NCI-H510A (cell line): ENCODE measurements around the gene SLC25A12.
"Not testable (repeated sequence)": the region's sequence is repeated elsewhere in the genome, so short reads cannot be mapped to it uniquely, and the experiment has no call there.

Source experiments
- DNase-seq: peaks from one replicate; lab custom pipeline; 2025; lab: John Stamatoyannopoulos, UW

Gene SLC25A12

DNA sequence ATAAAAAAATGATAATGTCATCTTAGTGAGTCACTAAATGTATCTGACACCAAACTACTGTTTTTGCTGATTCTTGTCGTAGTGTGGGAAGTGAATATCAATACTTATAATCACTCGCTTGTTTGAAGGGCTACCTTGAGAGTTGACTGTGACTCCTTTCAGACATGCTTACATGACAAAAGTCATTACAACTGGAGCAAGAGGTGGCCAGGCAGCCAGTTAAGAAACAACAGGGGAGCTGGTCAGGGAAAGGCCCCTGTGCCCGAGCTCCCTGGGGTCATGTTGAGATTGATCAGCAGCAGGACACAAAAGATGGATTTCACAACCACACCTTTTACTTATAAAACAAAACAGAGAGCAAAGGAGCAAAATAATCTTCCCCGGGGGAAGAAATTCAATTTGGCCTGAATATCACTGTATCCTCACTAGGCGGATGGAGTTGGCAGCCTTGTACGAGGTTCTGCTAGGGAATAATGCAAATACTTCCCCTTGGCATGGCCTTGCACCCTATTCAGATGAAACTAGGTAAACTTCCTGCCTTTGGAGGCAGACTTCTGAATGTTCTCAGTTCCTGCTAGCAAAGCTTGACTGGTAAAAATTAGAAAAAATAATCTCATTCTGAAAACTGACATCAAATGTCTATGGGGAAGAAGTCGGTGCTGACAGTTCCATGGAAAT is 105.6 kb downstream of the SLC25A12 start:
- no peak for DNase-seq

DNA sequence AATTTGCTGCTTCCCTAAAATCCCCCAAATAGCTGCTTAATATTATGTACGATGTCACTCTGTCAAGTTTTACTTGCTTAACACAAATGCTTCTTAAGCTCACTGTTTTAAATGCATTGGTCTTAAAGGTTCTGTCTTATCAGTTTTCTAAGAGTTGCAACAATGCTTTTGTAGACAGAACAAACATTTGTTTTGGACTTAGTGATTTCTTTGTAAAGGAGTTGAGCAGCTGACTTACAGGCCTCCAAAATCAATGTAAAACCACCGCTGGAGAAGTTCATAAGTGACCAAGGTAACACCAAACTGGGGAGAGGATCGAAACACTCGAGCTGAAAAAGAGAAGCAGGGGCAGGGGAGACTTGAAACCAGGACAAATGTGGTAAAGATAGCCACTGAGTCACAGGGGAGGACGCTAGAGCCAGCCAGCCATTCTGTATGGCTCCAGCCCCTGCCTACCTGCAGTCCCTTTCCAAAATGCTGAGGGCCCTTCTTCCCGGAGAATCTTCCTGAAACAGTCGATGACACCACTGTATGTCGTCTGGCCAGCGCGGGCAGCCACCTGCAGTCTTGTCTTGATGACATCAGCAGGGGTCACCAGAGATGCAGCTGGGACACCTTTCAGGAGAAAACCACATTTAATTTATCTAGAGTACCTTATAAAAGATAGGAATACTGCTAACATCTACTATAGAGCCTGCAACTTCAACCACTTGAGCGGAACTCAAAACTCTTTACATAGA is 106.5 kb downstream of the SLC25A12 start:
- DNase-seq: no peak

- no peak for DNase-seq
Observed at GRCh38 chr2:171785450-171785849, 108.6 kb downstream of the SLC25A12 start.

- DNase-seq: no peak
Observed at GRCh38 chr2:171778515-171778914, 115.5 kb downstream of the SLC25A12 start.

DNA sequence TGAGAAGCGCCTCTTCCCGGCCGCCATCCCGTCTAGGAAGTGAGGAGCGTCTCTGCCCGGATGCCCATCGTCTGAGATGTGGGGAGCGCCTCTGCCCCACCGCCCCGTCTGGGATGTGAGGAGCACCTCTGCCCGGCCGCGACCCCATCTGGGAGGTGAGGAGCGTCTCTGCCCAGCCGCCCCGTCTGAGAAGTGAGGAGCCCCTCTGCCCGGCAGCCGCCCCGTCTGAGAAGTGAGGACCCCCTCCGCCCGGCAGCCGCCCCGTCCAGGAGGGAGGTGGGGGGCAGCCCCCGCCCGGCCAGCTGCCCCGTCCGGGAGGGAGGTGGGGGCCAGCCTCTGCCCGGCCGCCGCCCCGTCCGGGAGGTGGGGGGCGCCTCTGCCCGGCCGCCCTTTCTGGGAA is 119.5 kb downstream of the SLC25A12 start:
- DNase-seq: not testable (repeated sequence)

DNA sequence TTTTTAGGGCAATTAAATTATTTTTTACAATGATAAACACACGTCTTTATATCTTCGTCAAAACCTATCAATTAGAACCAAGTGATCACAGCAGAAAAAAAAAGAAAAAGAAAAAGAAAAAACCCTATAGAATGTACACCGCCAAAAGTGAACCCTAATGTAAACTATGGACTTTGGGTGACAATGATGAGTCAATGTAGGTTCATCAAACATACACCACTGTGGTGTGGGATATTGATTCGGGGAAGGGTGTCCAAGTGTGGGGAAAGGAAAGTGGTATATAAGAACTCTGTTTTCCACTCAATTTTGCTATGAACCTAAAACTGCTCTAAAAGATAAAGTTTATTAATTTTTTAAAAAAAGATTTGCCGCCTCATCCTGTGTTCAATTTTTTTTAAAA is 121.7 kb downstream of the SLC25A12 start:
- no peak for DNase-seq

- DNase-seq: no peak
Observed at GRCh38 chr2:171771463-171771862, 122.6 kb downstream of the SLC25A12 start.

DNA sequence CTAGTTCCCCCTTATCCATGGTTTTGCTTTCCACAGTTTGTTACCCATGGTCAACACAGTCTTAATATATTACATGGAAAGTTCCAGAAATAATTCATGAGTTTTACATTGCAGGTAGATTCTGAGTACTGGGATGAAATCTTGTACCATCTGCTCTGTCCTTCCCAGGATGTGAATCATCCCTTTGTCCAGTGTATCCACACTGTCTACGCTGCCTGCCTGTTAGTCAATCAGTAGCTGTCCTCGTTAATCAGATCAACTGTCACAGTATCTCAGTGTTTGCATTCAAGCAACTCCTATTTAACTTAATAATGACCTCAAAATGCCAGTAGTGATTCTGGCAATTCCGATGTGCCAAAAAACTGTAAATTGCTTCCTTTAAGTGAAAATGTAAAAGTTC is 130.4 kb downstream of the SLC25A12 start:
- DNase-seq: no peak

- no peak for DNase-seq
Observed at GRCh38 chr2:171762879-171763573, 131.0 kb downstream of the SLC25A12 start.

DNA sequence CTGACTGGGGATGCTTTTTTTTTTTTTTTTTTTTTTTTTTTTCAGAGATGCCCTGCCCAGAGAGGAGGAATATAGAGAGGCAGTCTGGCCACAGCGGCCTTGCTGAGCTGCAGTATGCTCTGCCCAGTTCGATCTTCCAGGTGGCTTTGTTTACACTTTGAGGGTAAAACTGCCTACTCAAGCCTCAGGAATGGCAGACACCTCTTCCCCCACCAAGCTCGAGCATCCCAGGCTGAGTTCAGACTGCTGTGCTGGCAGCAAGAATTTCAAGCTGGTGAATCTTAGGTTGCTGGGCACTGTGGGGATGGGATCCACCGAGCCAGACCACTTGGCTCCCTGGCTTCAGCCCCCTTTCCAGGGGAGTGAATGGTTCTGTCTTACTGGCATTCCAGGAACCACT is 132.9 kb downstream of the SLC25A12 start:
- not testable (repeated sequence) for DNase-seq

- DNase-seq: not testable (repeated sequence)
Observed at GRCh38 chr2:171758762-171759161, 135.3 kb downstream of the SLC25A12 start.

DNA sequence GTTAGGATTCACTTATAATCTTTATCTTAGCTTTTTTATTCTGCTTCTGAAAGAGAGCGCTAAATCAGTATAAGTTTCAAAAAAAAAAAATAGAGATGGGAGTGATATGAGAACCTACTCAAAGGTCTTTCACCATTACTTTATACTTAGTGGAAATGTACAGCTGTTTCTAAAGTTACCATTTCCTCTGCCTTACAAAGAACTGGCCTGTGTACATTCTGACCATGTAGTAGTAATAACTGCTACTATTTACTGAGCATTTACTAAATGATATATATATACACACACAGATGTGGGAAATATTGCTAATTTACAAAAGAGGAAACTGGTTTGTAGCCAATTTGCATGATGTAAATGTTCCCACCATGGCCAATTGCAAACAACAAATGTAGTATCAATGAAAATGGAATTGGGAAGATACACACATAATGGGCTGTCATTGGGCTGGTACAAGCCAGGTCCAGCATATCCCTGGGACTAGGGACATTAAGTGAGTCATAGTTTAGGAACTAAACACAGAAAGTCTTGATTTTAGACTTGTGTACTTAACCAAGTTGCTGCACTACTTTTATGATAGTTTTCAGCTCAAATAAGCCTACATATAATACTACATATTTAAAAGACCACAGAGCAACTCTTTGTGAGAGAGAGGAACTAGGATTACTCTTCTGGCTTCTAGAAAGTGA is 139.6 kb downstream of the SLC25A12 start:
- DNase-seq: no peak

GRCh38 chr2:171747371-171747770 is 146.7 kb downstream of the SLC25A12 start:
- no peak for DNase-seq

GRCh38 chr2:171745806-171746205 is 148.2 kb downstream of the SLC25A12 start:
- DNase-seq: no peak

DNA sequence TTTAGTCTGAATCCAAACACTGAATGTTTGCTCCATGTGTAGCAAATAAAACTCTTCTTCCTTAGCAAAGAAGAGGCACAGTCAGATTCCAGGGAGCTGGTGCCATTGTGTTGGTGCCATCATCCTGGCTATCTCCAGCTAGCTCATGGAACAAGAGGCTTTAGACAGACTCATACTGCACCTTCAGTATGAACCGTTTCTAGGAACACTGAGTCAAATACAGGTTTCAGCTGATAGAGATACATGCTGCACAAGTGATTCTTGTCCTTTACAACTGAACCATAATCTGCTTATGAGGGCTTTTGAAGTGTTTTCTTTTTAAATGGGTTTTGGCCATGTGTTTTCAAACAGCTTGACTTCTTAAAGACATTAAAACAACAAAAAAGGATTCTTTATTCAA is 148.9 kb downstream of the SLC25A12 start:
- DNase-seq: no peak

GRCh38 chr2:171742760-171743159 is 151.3 kb downstream of the SLC25A12 start:
- DNase-seq: no peak

- no peak for DNase-seq
Observed at GRCh38 chr2:171741189-171741588, 152.9 kb downstream of the SLC25A12 start.

DNA sequence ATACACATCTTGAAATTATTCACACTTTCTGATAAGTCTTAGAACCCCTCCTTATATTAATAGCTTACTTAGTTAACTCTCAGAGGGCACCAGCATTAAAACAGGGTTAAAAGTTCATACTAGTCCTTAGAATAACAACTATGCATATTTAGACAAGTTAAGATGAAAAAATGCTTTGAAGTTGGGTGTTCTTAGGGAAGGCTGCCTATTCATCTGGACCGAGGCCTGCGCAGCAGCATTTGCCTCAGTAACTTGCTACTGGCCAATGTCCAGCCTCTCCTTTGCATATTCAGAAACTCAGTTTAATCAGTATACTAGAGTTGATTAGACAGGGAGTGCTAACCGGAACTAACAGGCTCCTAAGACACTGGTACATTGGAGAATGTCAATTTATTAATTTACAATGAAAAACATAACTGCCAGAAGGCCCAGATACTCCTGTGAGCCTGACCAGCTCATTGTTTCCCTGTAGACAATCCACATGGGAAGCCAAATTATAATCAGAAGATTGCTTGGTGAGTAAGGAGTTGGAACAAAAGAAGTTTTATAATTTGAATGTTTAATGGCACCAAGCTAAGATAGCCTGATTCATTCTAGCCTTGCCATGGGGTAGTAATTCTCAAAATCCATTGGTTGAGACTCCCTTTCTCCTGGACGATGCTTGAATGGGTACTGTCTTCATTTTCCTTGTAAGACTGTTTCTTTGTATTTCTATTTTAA is 157.9 kb downstream of the SLC25A12 start:
- DNase-seq: no peak
